Natural killer cell (primary cell): Measurements from ENCODE around the gene HMCN2. TPM values are rescaled to one million over a fixed set of nuclear protein-coding genes. Genes with fewer than 3 reads are reported as not detected.

Source experiments
- ATAC-seq, 3 donors: fragments of 150-1000 bp in 2 of 3; fragments of 200-7000 bp in 1 of 3; cut with Tn5 transposase; 1 replicate in 1 of 3; 2 replicates in 2 of 3; pipeline ENCODE4 v1.10.0; 2021; ENCODE audit warnings: mild to moderate bottlenecking in 2 of 3, moderate library complexity in 2 of 3
- DNase-seq, 2 donors: peaks; one replicate each; pipeline versions ENCODE4 v3.0.0 to v3.0.0-alpha.2; 2013 to 2021; ENCODE audit warnings: mixed read lengths in 1 of 2
- H3K27ac ChIP-seq: one replicate; pipeline ENCODE4 v1.5.1; 2013; ENCODE audit warnings: mild to moderate bottlenecking, low read length
- H3K27me3 ChIP-seq: one replicate; pipeline ENCODE4 v1.6.1; 2013; ENCODE audit warnings: low read length; ENCODE audit not compliant: control insufficient read depth, insufficient read depth
- H3K36me3 ChIP-seq: one replicate; pipeline ENCODE4 v1.6.1; 2013; ENCODE audit warnings: low read length; ENCODE audit not compliant: control insufficient read depth, insufficient read depth
- H3K4me1 ChIP-seq: one replicate; pipeline ENCODE4 v1.6.1; 2013; ENCODE audit warnings: low read length; ENCODE audit not compliant: control insufficient read depth, insufficient read depth
- H3K4me3 ChIP-seq: one replicate; pipeline ENCODE4 v1.5.1; 2013; ENCODE audit warnings: low read length
- H3K9me3 ChIP-seq: one replicate; pipeline ENCODE4 v1.6.1; 2013; ENCODE audit warnings: low read length; ENCODE audit not compliant: control insufficient read depth, insufficient read depth
- H3K27ac Mint-ChIP-seq, 2 donors: one replicate each; pipeline ENCODE4 v1.8.0; 2022; ENCODE audit warnings: mild to moderate bottlenecking in 2 of 2, mixed read lengths in 2 of 2, moderate library complexity in 1 of 2
- H3K27me3 Mint-ChIP-seq, 2 donors: one replicate each; pipeline ENCODE4 v1.8.0; 2022; ENCODE audit warnings: low read depth in 2 of 2, mixed read lengths in 2 of 2
- H3K36me3 Mint-ChIP-seq: one replicate; pipeline ENCODE4 v1.8.0; 2022; ENCODE audit warnings: mixed read lengths
- H3K4me1 Mint-ChIP-seq, 2 donors: one replicate each; pipeline ENCODE4 v1.8.0; 2022; ENCODE audit warnings: mixed read lengths in 2 of 2
- H3K4me3 Mint-ChIP-seq: one replicate; pipeline ENCODE4 v1.8.0; 2022; ENCODE audit warnings: mild to moderate bottlenecking, moderate library complexity, mixed read lengths
- H3K9me3 Mint-ChIP-seq, 2 donors: one replicate each; pipeline ENCODE4 v1.8.0; 2022; ENCODE audit warnings: mixed read lengths in 2 of 2
- CTCF ChIP-seq: fragments of 200-600 bp; IDR thresholded peaks from one replicate; pipeline ENCODE4 v1.8.0; 2022; ENCODE audit warnings: antibody characterized with exemption
- WGBS: methylation state at CpG from one replicate; pipeline ENCODE4 v1.1.7; 2013; ENCODE audit warnings: missing lambda C conversion rate; ENCODE audit not compliant: insufficient coverage; 5-methylcytosine and 5-hydroxymethylcytosine counted together
- intact Hi-C: fragments of 100-400 bp; cut with micrococcal nuclease; formaldehyde crosslinking; loops from one replicate; pipeline ENCODE4 v1.14.2; 2022
- total RNA-seq, 4 donors: library from RNA; stranded (reverse); fragments of 120-200 nt in 1 of 4; gene quantifications; one replicate each; pipeline versions ENCODE4 v1.2.3 to v1.2.4, GENCODE V29; 2013 to 2022

Gene HMCN2
- total RNA-seq, 3 donors from 2014 or later (not counting 1 experiment from before 2014, with no cell fraction given), result not detected

- Histone ChIP-seq H3K9me3 (peaks cover 4% of the 10 kb centered on the region), H3K27ac (no peak overlapping the region), H3K27me3 (peaks cover 5% of the 10 kb centered on the region), H3K4me1 (peaks cover 12% of the 10 kb centered on the region), H3K36me3 (no peaks in the 10 kb centered on the region), H3K4me3 (no peak overlapping the region)
- intact Hi-C loops, result no loop called here
- Mint-ChIP-seq H3K9me3 (no peaks in the 10 kb centered on the region), H3K27ac (no peak overlapping the region), H3K27me3 (peaks cover 8 to 24% of the 10 kb centered on the region in 2 donors), H3K4me3 (no peak overlapping the region), H3K36me3 (peaks cover 7% of the 10 kb centered on the region), H3K4me1 (no peaks in the 10 kb centered on the region)
- ATAC-seq (no peak), DNase-seq (no peak)
- no peak for TF ChIP-seq CTCF
- WGBS, result 97% methylated on average over 7 of the region's 9 CpGs
These were observed 177.3 kb downstream of the HMCN2 start for GRCh38 chr9:130442746-130443455.

GRCh38 chr9:130443456-130443801, 177.9 kb downstream of the HMCN2 start:
- H3K4me3 ChIP-seq, result no peak overlapping the region
- no peaks in the 10 kb centered on the region for H3K36me3 ChIP-seq
- no peak for ATAC-seq
- H3K27ac ChIP-seq, result no peak overlapping the region
- no peak for TF ChIP-seq CTCF
- H3K9me3 ChIP-seq, result peaks cover 4% of the 10 kb centered on the region
- Mint-ChIP-seq H3K27me3 (peaks cover 8 to 27% of the 10 kb centered on the region in 2 donors), H3K9me3 (no peaks in the 10 kb centered on the region), H3K36me3 (peaks cover 7% of the 10 kb centered on the region), H3K4me3 (no peak overlapping the region), H3K4me1 (no peaks in the 10 kb centered on the region), H3K27ac (no peak overlapping the region)
- no peak for DNase-seq
- intact Hi-C loops, result no loop called here
- H3K27me3 ChIP-seq, result peaks cover 5% of the 10 kb centered on the region
- WGBS, result 87% methylated on average over 6 of the region's 6 CpGs
- H3K4me1 ChIP-seq, result peaks cover 13% of the 10 kb centered on the region

- Mint-ChIP-seq H3K4me1 (no peaks in the 10 kb centered on the region), H3K36me3 (peaks cover 7% of the 10 kb centered on the region), H3K4me3 (no peak overlapping the region), H3K27me3 (peaks cover 8 to 24% of the 10 kb centered on the region in 2 donors), H3K27ac (no peak overlapping the region), H3K9me3 (no peaks in the 10 kb centered on the region)
- H3K4me1 ChIP-seq, result peaks cover 13% of the 10 kb centered on the region
- WGBS, result 55% methylated on average over 14 of the region's 14 CpGs
- H3K36me3 ChIP-seq, result no peaks in the 10 kb centered on the region
- peaks cover 4% of the 10 kb centered on the region for H3K9me3 ChIP-seq
- no peak for TF ChIP-seq CTCF
- intact Hi-C loops, result no loop called here
- ATAC-seq, result no peak
- H3K4me3 ChIP-seq, result no peak overlapping the region
- peaks cover 5% of the 10 kb centered on the region for H3K27me3 ChIP-seq
- no peak for DNase-seq
- no peak overlapping the region for H3K27ac ChIP-seq
These were observed 178.4 kb downstream of the HMCN2 start for GRCh38 chr9:130443840-130444492.
